ENCODE data around the gene UBE3D.

GRCh38 chr6:82866446-82866845 is 199.2 kb downstream of the UBE3D start:
- TF ChIP-seq CTCF (IDR thresholded peaks at IDR 0.05) = no peak
- TF ChIP-seq REST (IDR thresholded peaks at IDR 0.05) = no peak
- TF ChIP-seq MAX (IDR thresholded peaks at IDR 0.05) = no peak
- no peak for TF ChIP-seq CHD2 (IDR thresholded peaks at IDR 0.05; ENCODE audit: low read length, partially characterized antibody)
- TF ChIP-seq ATOH8 (CRISPR knock-in tag; IDR thresholded peaks at IDR 0.05; ENCODE audit: low read depth) = no peak
- TF ChIP-seq USF2 (IDR thresholded peaks at IDR 0.05) = no peak

Measured in A549 (cell line).